Nephron progenitor cell (in vitro differentiated cells): ENCODE data around the gene CHD2.

Source experiments
- DNase-seq: peaks from one replicate; pipeline ENCODE4 v3.0.0; 2021
- H3K27ac Mint-ChIP-seq: 2 replicates; pipeline ENCODE4 v1.8.0; 2021; ENCODE audit warnings: mild to moderate bottlenecking, moderate library complexity, mixed read lengths
- H3K27me3 Mint-ChIP-seq: 2 replicates; pipeline ENCODE4 v1.8.0; 2021; ENCODE audit warnings: mild to moderate bottlenecking, low read depth, mixed read lengths; ENCODE audit not compliant: poor library complexity
- H3K36me3 Mint-ChIP-seq: 2 replicates; pipeline ENCODE4 v1.8.0; 2021; ENCODE audit warnings: low read depth, mixed read lengths
- H3K4me1 Mint-ChIP-seq: 2 replicates; pipeline ENCODE4 v1.8.0; 2021; ENCODE audit warnings: mixed read lengths
- H3K4me3 Mint-ChIP-seq: 2 replicates; pipeline ENCODE4 v1.8.0; 2021; ENCODE audit warnings: mild to moderate bottlenecking, moderate library complexity, mixed read lengths
- H3K9me3 Mint-ChIP-seq: 2 replicates; pipeline ENCODE4 v1.8.0; 2021; ENCODE audit warnings: mild to moderate bottlenecking, moderate library complexity, mixed read lengths
- CTCF ChIP-seq: fragments of 200-600 bp; sonication (generic); IDR thresholded peaks from 2 replicates; pipeline ENCODE4 v1.5.0; 2021; ENCODE audit warnings: antibody characterized with exemption

Gene CHD2

GRCh38 chr15:93072011-93072410 is 171.9 kb downstream of the CHD2 start:
- no peak for TF ChIP-seq CTCF
- Mint-ChIP-seq H3K36me3 (peaks cover 14% of the 10 kb centered on the region), H3K27ac (peak overlapping the region; percentile 99), H3K4me1 (peaks cover 69% of the 10 kb centered on the region), H3K9me3 (no peaks in the 10 kb centered on the region), H3K27me3 (peaks cover 11% of the 10 kb centered on the region), H3K4me3 (peak overlapping the region; percentile 98)
- no peak for DNase-seq

GRCh38 chr15:93072411-93073394 is 172.6 kb downstream of the CHD2 start:
- Mint-ChIP-seq H3K4me1 (peaks cover 63% of the 10 kb centered on the region), H3K27ac (peak overlapping the region; percentile 99)
- peak; percentile 96 for DNase-seq

DNA sequence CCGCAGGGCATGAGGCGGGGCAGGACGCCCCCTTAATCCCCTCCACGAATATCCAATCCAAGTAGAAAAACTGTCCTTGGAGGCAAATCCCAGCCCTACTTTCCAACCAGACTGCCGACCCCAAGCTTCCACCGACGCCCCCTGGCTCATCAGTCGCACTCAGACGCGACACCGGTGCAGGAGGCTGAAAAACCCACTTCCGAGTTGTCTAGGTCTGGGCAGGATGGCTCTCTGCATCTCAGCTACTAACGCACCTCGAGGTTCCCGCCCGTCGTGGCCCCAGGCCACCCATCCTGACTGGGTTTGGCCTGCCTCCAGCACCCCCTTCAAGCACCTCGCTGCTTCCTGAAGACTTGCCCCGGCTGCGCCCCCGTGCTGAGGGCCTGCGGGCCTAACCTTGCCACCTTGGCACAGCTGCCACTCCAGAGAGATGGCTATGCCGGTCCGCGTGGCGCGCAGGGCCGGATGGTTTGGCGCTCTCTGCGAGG is 173.4 kb downstream of the CHD2 start:
- no peaks in the 10 kb centered on the region for H3K9me3 Mint-ChIP-seq
- peak; percentile 30 for DNase-seq
- H3K27me3 Mint-ChIP-seq, result peaks cover 11% of the 10 kb centered on the region
- H3K27ac Mint-ChIP-seq, result peak overlapping the region; percentile 92
- peaks cover 55% of the 10 kb centered on the region for H3K4me1 Mint-ChIP-seq
- TF ChIP-seq CTCF, result no peak
- peak overlapping the region; percentile 85 for H3K4me3 Mint-ChIP-seq
- H3K36me3 Mint-ChIP-seq, result peaks cover under 1% of the 10 kb centered on the region

More at GRCh38 chr15:93072411-93073394, 172.6 kb downstream of the CHD2 start:
- Mint-ChIP-seq H3K4me3 (peak overlapping the region; percentile 98), H3K27me3 (peaks cover 9% of the 10 kb centered on the region), H3K9me3 (no peaks in the 10 kb centered on the region), H3K36me3 (peaks cover 7% of the 10 kb centered on the region)
- TF ChIP-seq CTCF, result no peak

DNA sequence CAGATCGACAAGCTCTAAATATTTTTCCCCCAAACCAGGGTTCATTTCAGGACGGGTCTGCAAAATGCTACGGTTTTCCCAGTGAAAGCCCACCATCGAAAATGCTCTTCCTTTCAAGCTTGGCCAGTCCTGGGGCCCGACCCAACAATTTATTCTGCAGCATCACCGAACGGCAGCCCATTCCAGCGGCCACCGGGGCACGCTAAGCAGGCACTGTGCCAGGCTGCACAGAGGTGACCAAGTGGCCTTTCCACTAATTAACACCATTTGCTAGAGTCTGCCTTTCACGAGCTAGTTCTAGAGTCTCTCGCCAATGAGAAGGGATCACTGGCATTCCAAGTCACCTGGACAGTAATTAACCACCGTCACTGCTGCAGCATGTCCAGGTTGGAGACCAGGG is 174.5 kb downstream of the CHD2 start:
- peaks cover 12% of the 10 kb centered on the region for H3K27me3 Mint-ChIP-seq
- no peaks in the 10 kb centered on the region for H3K36me3 Mint-ChIP-seq
- H3K9me3 Mint-ChIP-seq, result no peaks in the 10 kb centered on the region
- no peak for DNase-seq
- no peak for TF ChIP-seq CTCF
- H3K27ac Mint-ChIP-seq, result no peak overlapping the region
- H3K4me3 Mint-ChIP-seq, result no peak overlapping the region
- H3K4me1 Mint-ChIP-seq, result peaks cover 45% of the 10 kb centered on the region

- no peak for TF ChIP-seq CTCF
- Mint-ChIP-seq H3K27ac (no peak overlapping the region), H3K4me3 (no peak overlapping the region), H3K4me1 (peaks cover 40% of the 10 kb centered on the region), H3K36me3 (no peaks in the 10 kb centered on the region), H3K9me3 (no peaks in the 10 kb centered on the region), H3K27me3 (peaks cover 12% of the 10 kb centered on the region)
- no peak for DNase-seq
Observed at GRCh38 chr15:93076217-93076616, 176.1 kb downstream of the CHD2 start.
